SK-N-SH (cell line): ENCODE data around the gene ELOVL2. TPM values are rescaled to one million over a fixed set of nuclear protein-coding genes. Genes with fewer than 3 reads are reported as not detected.

ENCODE experiments used
- CTCF ChIA-PET: fragments of 300-600, 350-600 bp; formaldehyde crosslinking; extraction: SDS; loops from one replicate; lab custom pipeline; 2021; lab: Yijun Ruan, JAX
- POLR2A ChIA-PET: fragments of 350-600 bp; sonication (Branson Sonifier 250); formaldehyde crosslinking; extraction: SDS; loops from one replicate; lab custom pipeline; 2020; ENCODE audit warnings: antibody characterized with exemption, inconsistent platforms; lab: Yijun Ruan, JAX
- DNase-seq: peaks from one replicate; pipeline ENCODE4 v3.0.0; 2012
- H2AFZ ChIP-seq: fragments of 200-600 bp; sonication (generic); 2 replicates; pipeline ENCODE4 v1.8.1; 2016; ENCODE audit warnings: antibody characterized with exemption, mild to moderate bottlenecking, low read depth
- H3F3A ChIP-seq: fragments of 200-600 bp; sonication (generic); replicated peaks from 2 replicates; pipeline ENCODE3; 2016; ENCODE audit warnings: antibody characterized with exemption, mild to moderate bottlenecking; ENCODE audit not compliant: insufficient read depth
- H3K27ac ChIP-seq, 2 experiments: fragments of 200-500 bp in 1 of 2; fragments of 200-600 bp in 1 of 2; sonication (Bioruptor generic) in 1 of 2; sonication (generic), shearing (Covaris generic) in 1 of 2; 2 replicates each; pipeline versions ENCODE4 v1.5.1 to v1.6.1; 2014 to 2016; ENCODE audit warnings: low read depth in 2 of 2, inconsistent platforms in 1 of 2, low read length in 1 of 2, mild to moderate bottlenecking in 1 of 2, mixed read lengths in 1 of 2
- H3K27me3 ChIP-seq: fragments of 200-600 bp; sonication (generic), shearing (Covaris generic); 2 replicates; pipeline ENCODE4 v1.6.1; 2016; ENCODE audit warnings: mixed run types; ENCODE audit not compliant: insufficient read depth
- H3K36me3 ChIP-seq, 2 experiments: fragments of 200-500 bp in 1 of 2; fragments of 200-600 bp in 1 of 2; sonication (Bioruptor generic) in 1 of 2; sonication (generic) in 1 of 2; replicated peaks in 1 of 2; 2 replicates each; pipeline versions ENCODE3 to v1.5.1; 2014 to 2016; ENCODE audit warnings: low read length in 1 of 2, mild to moderate bottlenecking in 1 of 2; ENCODE audit not compliant: insufficient read depth in 2 of 2, control insufficient read depth in 1 of 2
- H3K4me1 ChIP-seq, 2 experiments: fragments of 200-500 bp in 1 of 2; fragments of 200-600 bp in 1 of 2; sonication (Bioruptor generic) in 1 of 2; sonication (generic), shearing (Covaris generic) in 1 of 2; 2 replicates each; pipeline versions ENCODE4 v1.5.1 to v1.6.1; 2014 to 2016; ENCODE audit warnings: low read depth in 1 of 2, low read length in 1 of 2, mixed run types in 1 of 2; ENCODE audit not compliant: insufficient read depth in 2 of 2, control insufficient read depth in 1 of 2
- H3K4me2 ChIP-seq: fragments of 200-600 bp; sonication (generic), shearing (Covaris generic); 2 replicates; pipeline ENCODE4 v1.6.1; 2017; ENCODE audit warnings: mixed run types
- H3K4me3 ChIP-seq, 2 experiments: fragments of 200-500 bp in 1 of 2; fragments of 200-600 bp in 1 of 2; sonication (Bioruptor generic) in 1 of 2; sonication (generic), shearing (Covaris generic) in 1 of 2; 2 replicates each; pipeline versions ENCODE4 v1.5.1 to v1.8.1; 2014 to 2016; ENCODE audit warnings: low read depth in 2 of 2, inconsistent platforms in 1 of 2, low read length in 1 of 2, mild to moderate bottlenecking in 1 of 2, mixed read lengths in 1 of 2, moderate library complexity in 1 of 2
- H3K79me2 ChIP-seq: fragments of 200-600 bp; sonication (generic); 2 replicates; pipeline ENCODE4 v1.8.1; 2017; ENCODE audit warnings: mild to moderate bottlenecking; ENCODE audit not compliant: insufficient read depth
- H3K9ac ChIP-seq: fragments of 200-600 bp; sonication (generic); 2 replicates; pipeline ENCODE4 v1.6.1; 2017; ENCODE audit warnings: mixed run types
- H3K9me2 ChIP-seq: fragments of 200-600 bp; sonication (generic); 2 replicates; pipeline ENCODE4 v1.6.1; 2017; ENCODE audit warnings: mixed run types
- H3K9me3 ChIP-seq: fragments of 200-600 bp; sonication (generic); 2 replicates; pipeline ENCODE4 v1.6.1; 2017; ENCODE audit warnings: mixed run types, mild to moderate bottlenecking, moderate library complexity
- H4K20me1 ChIP-seq: fragments of 200-600 bp; sonication (generic); 2 replicates; pipeline ENCODE4 v1.6.1; 2017; ENCODE audit warnings: mild to moderate bottlenecking, mixed run types; ENCODE audit not compliant: insufficient read depth
- ELF1 ChIP-seq: IDR thresholded peaks from 2 replicates; pipeline ENCODE4 v1.4.0; 2012
- EP300 ChIP-seq, 2 experiments: IDR thresholded peaks; 2 replicates each; pipeline versions ENCODE4 v1.4.0 to v1.6.1; 2012; ENCODE audit warnings: borderline replicate concordance in 1 of 2, low read depth in 1 of 2, low read length in 1 of 2
- NFIC ChIP-seq: IDR thresholded peaks from 2 replicates; pipeline ENCODE4 v1.4.0; 2012; ENCODE audit warnings: borderline replicate concordance
- REST ChIP-seq: IDR thresholded peaks from 2 replicates; pipeline ENCODE4 v1.6.1; 2012; ENCODE audit warnings: mild to moderate bottlenecking, low read depth, low read length, moderate library complexity
- YY1 ChIP-seq: IDR thresholded peaks from 2 replicates; pipeline ENCODE4 v1.4.0; 2012; ENCODE audit warnings: low read depth, mild to moderate bottlenecking
- WGBS: methylation state at CpG from one replicate; pipeline ENCODE4 v1.1.6; 2017; ENCODE audit warnings: low lambda C conversion rate; 5-methylcytosine and 5-hydroxymethylcytosine counted together
- polyA plus RNA-seq, 3 experiments: library from polyadenylated mRNA; depleted of rRNA; stranded (reverse); fragments of >200 nt; gene quantifications; 2 replicates each; pipeline ENCODE4 v1.2.3, GENCODE V29; 2012
- TF ChIP-seq, protein P1 (sequence below): IDR thresholded peaks from 2 replicates; pipeline ENCODE4 v1.4.0; 2012; ENCODE audit warnings: low read depth, borderline replicate concordance
- TF ChIP-seq, protein P2 (sequence below): fragments of 200-600 bp; sonication (generic); IDR thresholded peaks from 2 replicates; pipeline ENCODE4 v1.6.1; 2017; ENCODE audit warnings: antibody characterized with exemption, mild to moderate bottlenecking, moderate library complexity
- TF ChIP-seq, protein P3 (sequence below): IDR thresholded peaks from 2 replicates; pipeline ENCODE4 v1.4.0; 2012; ENCODE audit warnings: low read depth, borderline replicate concordance

The ELOVL2 gene
- polyA plus RNA-seq, 1 of the 3 experiments (the other 2 are of a cell fraction), result 0.39 TPM

- H3K36me3 ChIP-seq, result no peaks in the 10 kb centered on the region
- H3K9me2 ChIP-seq, result no peaks in the 10 kb centered on the region
- H2AFZ ChIP-seq, result no peak overlapping the region
- H3F3A ChIP-seq, result no peaks in the 10 kb centered on the region
- H3K4me3 ChIP-seq, result no peak overlapping the region
- H4K20me1 ChIP-seq, result no peaks in the 10 kb centered on the region
- TF ChIP-seq, protein P1, sequence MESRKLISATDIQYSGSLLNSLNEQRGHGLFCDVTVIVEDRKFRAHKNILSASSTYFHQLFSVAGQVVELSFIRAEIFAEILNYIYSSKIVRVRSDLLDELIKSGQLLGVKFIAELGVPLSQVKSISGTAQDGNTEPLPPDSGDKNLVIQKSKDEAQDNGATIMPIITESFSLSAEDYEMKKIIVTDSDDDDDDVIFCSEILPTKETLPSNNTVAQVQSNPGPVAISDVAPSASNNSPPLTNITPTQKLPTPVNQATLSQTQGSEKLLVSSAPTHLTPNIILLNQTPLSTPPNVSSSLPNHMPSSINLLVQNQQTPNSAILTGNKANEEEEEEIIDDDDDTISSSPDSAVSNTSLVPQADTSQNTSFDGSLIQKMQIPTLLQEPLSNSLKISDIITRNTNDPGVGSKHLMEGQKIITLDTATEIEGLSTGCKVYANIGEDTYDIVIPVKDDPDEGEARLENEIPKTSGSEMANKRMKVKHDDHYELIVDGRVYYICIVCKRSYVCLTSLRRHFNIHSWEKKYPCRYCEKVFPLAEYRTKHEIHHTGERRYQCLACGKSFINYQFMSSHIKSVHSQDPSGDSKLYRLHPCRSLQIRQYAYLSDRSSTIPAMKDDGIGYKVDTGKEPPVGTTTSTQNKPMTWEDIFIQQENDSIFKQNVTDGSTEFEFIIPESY, result no peak
- TF ChIP-seq REST (no peak), ELF1 (no peak), YY1 (no peak), EP300 (IDR thresholded peaks at IDR 0.05; ENCODE audit: borderline replicate concordance in 1 of 2, low read depth in 1 of 2, low read length in 1 of 2) (no peak), NFIC (no peak)
- TF ChIP-seq, protein P2, sequence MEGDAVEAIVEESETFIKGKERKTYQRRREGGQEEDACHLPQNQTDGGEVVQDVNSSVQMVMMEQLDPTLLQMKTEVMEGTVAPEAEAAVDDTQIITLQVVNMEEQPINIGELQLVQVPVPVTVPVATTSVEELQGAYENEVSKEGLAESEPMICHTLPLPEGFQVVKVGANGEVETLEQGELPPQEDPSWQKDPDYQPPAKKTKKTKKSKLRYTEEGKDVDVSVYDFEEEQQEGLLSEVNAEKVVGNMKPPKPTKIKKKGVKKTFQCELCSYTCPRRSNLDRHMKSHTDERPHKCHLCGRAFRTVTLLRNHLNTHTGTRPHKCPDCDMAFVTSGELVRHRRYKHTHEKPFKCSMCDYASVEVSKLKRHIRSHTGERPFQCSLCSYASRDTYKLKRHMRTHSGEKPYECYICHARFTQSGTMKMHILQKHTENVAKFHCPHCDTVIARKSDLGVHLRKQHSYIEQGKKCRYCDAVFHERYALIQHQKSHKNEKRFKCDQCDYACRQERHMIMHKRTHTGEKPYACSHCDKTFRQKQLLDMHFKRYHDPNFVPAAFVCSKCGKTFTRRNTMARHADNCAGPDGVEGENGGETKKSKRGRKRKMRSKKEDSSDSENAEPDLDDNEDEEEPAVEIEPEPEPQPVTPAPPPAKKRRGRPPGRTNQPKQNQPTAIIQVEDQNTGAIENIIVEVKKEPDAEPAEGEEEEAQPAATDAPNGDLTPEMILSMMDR, result no peak
- TF ChIP-seq, protein P3, sequence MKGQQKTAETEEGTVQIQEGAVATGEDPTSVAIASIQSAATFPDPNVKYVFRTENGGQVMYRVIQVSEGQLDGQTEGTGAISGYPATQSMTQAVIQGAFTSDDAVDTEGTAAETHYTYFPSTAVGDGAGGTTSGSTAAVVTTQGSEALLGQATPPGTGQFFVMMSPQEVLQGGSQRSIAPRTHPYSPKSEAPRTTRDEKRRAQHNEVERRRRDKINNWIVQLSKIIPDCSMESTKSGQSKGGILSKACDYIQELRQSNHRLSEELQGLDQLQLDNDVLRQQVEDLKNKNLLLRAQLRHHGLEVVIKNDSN, result no peak
- H3K4me1 ChIP-seq, result no peaks in the 10 kb centered on the region
- no peaks in the 10 kb centered on the region for H3K79me2 ChIP-seq
- H3K4me2 ChIP-seq, result no peak overlapping the region
- ChIA-PET CTCF (interaction anchor here (0.8 to 1.5 kb wide), 4 partner anchors 16 to 468 kb away, joined by 3 to 5 read pairs (median 4); partner anchors contain the start of gene ELOVL2), POLR2A (no interaction called here)
- WGBS, result 81% methylated on average over 4 of the region's 4 CpGs
- no peaks in the 10 kb centered on the region for H3K27me3 ChIP-seq
- H3K9ac ChIP-seq, result no peak overlapping the region
- no peak for DNase-seq
- H3K9me3 ChIP-seq, result no peaks in the 10 kb centered on the region; the same call in 1 of the 2 replicates
- no peak overlapping the region for H3K27ac ChIP-seq
Observed at GRCh38 chr6:11027565-11028110, 16.5 kb downstream of the ELOVL2 start.
